Activated T-cell treated with anti-CD3 and anti-CD28 coated beads for 1 hour (primary cell): Measurements from ENCODE around the gene SOHLH2.

ENCODE experiments used
- DNase-seq: peaks from one replicate; pipeline ENCODE4 v3.0.0-alpha.2; 2020; ENCODE audit warnings: low read depth

SOHLH2 gene

GRCh38 chr13:36214163-36214921, at the start of gene SOHLH2:
SOHLH2 (minus strand) TSS chr13:36214556; CDS start chr13:36214526, 30 bp downstream.
- no peak for DNase-seq

- no peak for DNase-seq
Measured at GRCh38 chr13:36261976-36262375, 47.6 kb upstream of the SOHLH2 start.

- no peak for DNase-seq
Measured at GRCh38 chr13:36261011-36261410, 46.7 kb upstream of the SOHLH2 start.

GRCh38 chr13:36259361-36260137, 45.2 kb upstream of the SOHLH2 start:
- no peak for DNase-seq

GRCh38 chr13:36258831-36259230, 44.5 kb upstream of the SOHLH2 start:
- no peak for DNase-seq

- DNase-seq: no peak
Measured at GRCh38 chr13:36251526-36251925, 37.2 kb upstream of the SOHLH2 start.

- no peak for DNase-seq
Measured at GRCh38 chr13:36251017-36251416, 36.7 kb upstream of the SOHLH2 start.

- DNase-seq: no peak
Measured at GRCh38 chr13:36248700-36249099, 34.3 kb upstream of the SOHLH2 start.

- DNase-seq: no peak
Measured at GRCh38 chr13:36244990-36245389, 30.6 kb upstream of the SOHLH2 start.

- no peak for DNase-seq
Measured at GRCh38 chr13:36244073-36244472, 29.7 kb upstream of the SOHLH2 start.

- DNase-seq: no peak
Measured at GRCh38 chr13:36242761-36243160, 28.4 kb upstream of the SOHLH2 start.

- no peak for DNase-seq
Measured at GRCh38 chr13:36231236-36231635, 16.9 kb upstream of the SOHLH2 start.

- no peak for DNase-seq
Measured at GRCh38 chr13:36224730-36225129, 10.4 kb upstream of the SOHLH2 start.

GRCh38 chr13:36219883-36220282, 5.5 kb upstream of the SOHLH2 start:
- no peak for DNase-seq

- no peak for DNase-seq
Measured at GRCh38 chr13:36217456-36217855, 3.1 kb upstream of the SOHLH2 start.

- no peak for DNase-seq
Measured at GRCh38 chr13:36212789-36213188, 1.6 kb downstream of the SOHLH2 start.

GRCh38 chr13:36211567-36211966, 2.8 kb downstream of the SOHLH2 start:
- no peak for DNase-seq

- no peak for DNase-seq
Measured at GRCh38 chr13:36210738-36211137, 3.6 kb downstream of the SOHLH2 start.

- DNase-seq: no peak
Measured at GRCh38 chr13:36207672-36208071, 6.7 kb downstream of the SOHLH2 start.

GRCh38 chr13:36193151-36193855, 21.1 kb downstream of the SOHLH2 start:
- DNase-seq: no peak

- no peak for DNase-seq
Measured at GRCh38 chr13:36192166-36192565, 22.2 kb downstream of the SOHLH2 start.

- DNase-seq: no peak
Measured at GRCh38 chr13:36190771-36191170, 23.6 kb downstream of the SOHLH2 start.

- no peak for DNase-seq
Measured at GRCh38 chr13:36188441-36188840, 25.9 kb downstream of the SOHLH2 start.
